Naive thymus-derived CD4-positive, alpha-beta T cell (primary cell): Measurements from ENCODE around the gene GDF2. TPM values are rescaled to one million over a fixed set of nuclear protein-coding genes. Genes with fewer than 3 reads are reported as not detected.

Source experiments
- ATAC-seq: fragments of 150-1000 bp; cut with Tn5 transposase; 2 replicates; pipeline ENCODE4 v1.10.0; 2021; ENCODE audit warnings: mild to moderate bottlenecking, moderate library complexity
- CTCF ChIA-PET: fragments of 350-600 bp; sonication (Branson Sonifier 250); formaldehyde crosslinking; loops from one replicate; lab custom pipeline; 2021; ENCODE audit warnings: antibody characterized with exemption; lab: Charles Lee
- POLR2A ChIA-PET: fragments of 350-600 bp; sonication (Branson Sonifier 250); formaldehyde crosslinking; loops from one replicate; lab custom pipeline; 2021; ENCODE audit warnings: antibody characterized with exemption, inconsistent platforms; lab: Charles Lee
- DNase-seq, 9 donors: peaks; one replicate each; pipeline versions ENCODE4 v3.0.0 to v3.0.0-alpha.2; 2020 to 2022; ENCODE audit warnings: mixed read lengths in 1 of 9
- H3K27ac ChIP-seq: one replicate; pipeline ENCODE4 v1.7.0; 2013; ENCODE audit warnings: mild to moderate bottlenecking, low read depth, low read length, moderate library complexity
- H3K27me3 ChIP-seq, 2 donors: one replicate each; pipeline ENCODE4 v1.7.0; 2013; ENCODE audit warnings: low read length in 2 of 2, mild to moderate bottlenecking in 2 of 2, moderate library complexity in 2 of 2; ENCODE audit not compliant: control insufficient read depth in 2 of 2, insufficient read depth in 2 of 2
- H3K36me3 ChIP-seq, 3 experiments: 1 replicate in 2 of 3; 2 replicates in 1 of 3; pipeline ENCODE4 v1.7.0; 2013; ENCODE audit warnings: low read length in 3 of 3, mild to moderate bottlenecking in 3 of 3, moderate library complexity in 1 of 3; ENCODE audit not compliant: insufficient read depth in 3 of 3, control insufficient read depth in 2 of 3
- H3K4me1 ChIP-seq, 2 donors: one replicate each; pipeline ENCODE4 v1.7.0; 2013; ENCODE audit warnings: low read length in 2 of 2, mild to moderate bottlenecking in 2 of 2, moderate library complexity in 1 of 2; ENCODE audit not compliant: control insufficient read depth in 2 of 2, insufficient read depth in 2 of 2
- H3K4me3 ChIP-seq: 2 replicates; pipeline ENCODE4 v1.7.0; 2013; ENCODE audit warnings: mild to moderate bottlenecking, low read length
- H3K9me3 ChIP-seq, 3 experiments: 1 replicate in 2 of 3; 2 replicates in 1 of 3; pipeline ENCODE4 v1.7.0; 2013; ENCODE audit warnings: low read length in 3 of 3; ENCODE audit not compliant: control insufficient read depth in 2 of 3
- H3K27ac Mint-ChIP-seq, 9 donors: one replicate each; pipeline ENCODE4 v1.8.0; 2020 to 2022; ENCODE audit warnings: mixed read lengths in 9 of 9, mild to moderate bottlenecking in 8 of 9, moderate library complexity in 5 of 9, inconsistent platforms in 2 of 9
- H3K27me3 Mint-ChIP-seq, 5 donors: one replicate each; pipeline ENCODE4 v1.8.0; 2021 to 2022; ENCODE audit warnings: mixed read lengths in 5 of 5, mild to moderate bottlenecking in 1 of 5
- H3K36me3 Mint-ChIP-seq, 5 donors: one replicate each; pipeline ENCODE4 v1.8.0; 2020 to 2022; ENCODE audit warnings: mixed read lengths in 5 of 5, mild to moderate bottlenecking in 3 of 5, inconsistent platforms in 1 of 5
- H3K4me1 Mint-ChIP-seq, 7 donors: one replicate each; pipeline ENCODE4 v1.8.0; 2020 to 2022; ENCODE audit warnings: mixed read lengths in 7 of 7, mild to moderate bottlenecking in 3 of 7, inconsistent platforms in 1 of 7
- H3K4me3 Mint-ChIP-seq, 10 donors: one replicate each; pipeline ENCODE4 v1.8.0; 2020 to 2022; ENCODE audit warnings: mild to moderate bottlenecking in 10 of 10, mixed read lengths in 10 of 10, moderate library complexity in 6 of 10, inconsistent platforms in 2 of 10
- H3K9me3 Mint-ChIP-seq, 11 donors: one replicate each; pipeline ENCODE4 v1.8.0; 2020 to 2022; ENCODE audit warnings: mixed read lengths in 11 of 11, mild to moderate bottlenecking in 4 of 11, inconsistent platforms in 1 of 11, moderate library complexity in 1 of 11
- intact Hi-C, 2 donors: fragments of 100-400 bp; cut with micrococcal nuclease; formaldehyde crosslinking; loops; one replicate each; pipeline ENCODE4 v1.15.1; 2023
- polyA plus RNA-seq, 2 donors: library from polyadenylated mRNA; unstranded; fragments of 300-500 nt; fragmentation: Illumina TruSeq; gene quantifications; one replicate each; pipeline ENCODE4 v1.2.3, GENCODE V29; 2021
- total RNA-seq, 6 experiments: library from RNA in 5 of 6; stranded (reverse) in 5 of 6; gene quantifications; 1 replicate in 5 of 6; 2 replicates in 1 of 6; pipeline ENCODE4 v1.2.3 and lab custom pipeline; 2021 to 2026

The GDF2 gene
- total and polyA plus RNA-seq, 7 experiments from 2014 or later = not detected

GRCh38 chr10:47323636-47324296 lies 1.5 kb downstream of the GDF2 start:
- Histone ChIP-seq H3K36me3 (no peaks in the 10 kb centered on the region), H3K4me3 (no peak overlapping the region), H3K27me3 (no peaks in the 10 kb centered on the region), H3K27ac (no peak overlapping the region), H3K4me1 (no peaks in the 10 kb centered on the region), H3K9me3 (no peaks in the 10 kb centered on the region)
- Mint-ChIP-seq H3K4me1 (no peaks in the 10 kb centered on the region), H3K9me3 (peaks cover 0 to 6% (median 0%) of the 10 kb centered on the region in 11 donors), H3K36me3 (no peaks in the 10 kb centered on the region), H3K27me3 (peaks cover 0 to 8% (median 4%) of the 10 kb centered on the region in 5 donors), H3K4me3 (no peak overlapping the region), H3K27ac (no peak overlapping the region)
- CTCF ChIA-PET = interaction anchor here (1.9 kb wide), 1 partner anchor 276 kb away, joined by 4 read pairs; no protein-coding TSS in a partner anchor
- intact Hi-C loops = no loop called here
- DNase-seq (no peak), ATAC-seq (no peak)
- POLR2A ChIA-PET = no interaction called here

DNA sequence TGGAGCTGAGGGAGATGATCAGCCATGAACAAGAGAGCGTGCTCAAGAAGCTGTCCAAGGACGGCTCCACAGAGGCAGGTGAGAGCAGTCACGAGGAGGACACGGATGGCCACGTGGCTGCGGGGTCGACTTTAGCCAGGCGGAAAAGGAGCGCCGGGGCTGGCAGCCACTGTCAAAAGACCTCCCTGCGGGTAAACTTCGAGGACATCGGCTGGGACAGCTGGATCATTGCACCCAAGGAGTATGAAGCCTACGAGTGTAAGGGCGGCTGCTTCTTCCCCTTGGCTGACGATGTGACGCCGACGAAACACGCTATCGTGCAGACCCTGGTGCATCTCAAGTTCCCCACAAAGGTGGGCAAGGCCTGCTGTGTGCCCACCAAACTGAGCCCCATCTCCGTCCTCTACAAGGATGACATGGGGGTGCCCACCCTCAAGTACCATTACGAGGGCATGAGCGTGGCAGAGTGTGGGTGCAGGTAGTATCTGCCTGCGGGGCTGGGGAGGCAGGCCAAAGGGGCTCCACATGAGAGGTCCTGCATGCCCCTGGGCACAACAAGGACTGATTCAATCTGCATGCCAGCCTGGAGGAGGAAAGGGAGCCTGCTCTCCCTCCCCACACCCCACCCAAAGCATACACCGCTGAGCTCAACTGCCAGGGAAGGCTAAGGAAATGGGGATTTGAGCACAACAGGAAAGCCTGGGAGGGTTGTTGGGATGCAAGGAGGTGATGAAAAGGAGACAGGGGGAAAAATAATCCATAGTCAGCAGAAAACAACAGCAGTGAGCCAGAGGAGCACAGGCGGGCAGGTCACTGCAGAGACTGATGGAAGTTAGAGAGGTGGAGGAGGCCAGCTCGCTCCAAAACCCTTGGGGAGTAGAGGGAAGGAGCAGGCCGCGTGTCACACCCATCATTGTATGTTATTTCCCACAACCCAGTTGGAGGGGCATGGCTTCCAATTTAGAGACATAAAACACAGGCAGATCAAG lies 3.3 kb downstream of the GDF2 start:
- DNase-seq (no peak), ATAC-seq (no peak)
- Mint-ChIP-seq H3K4me3 (no peak overlapping the region), H3K27ac (no peak overlapping the region), H3K4me1 (no peaks in the 10 kb centered on the region), H3K27me3 (peaks cover 0 to 8% (median 4%) of the 10 kb centered on the region in 5 donors), H3K9me3 (peaks cover 0 to 6% (median 0%) of the 10 kb centered on the region in 11 donors), H3K36me3 (no peaks in the 10 kb centered on the region)
- Histone ChIP-seq H3K4me3 (no peak overlapping the region), H3K27me3 (no peaks in the 10 kb centered on the region), H3K9me3 (no peaks in the 10 kb centered on the region), H3K36me3 (no peaks in the 10 kb centered on the region), H3K4me1 (no peaks in the 10 kb centered on the region), H3K27ac (no peak overlapping the region)
- intact Hi-C loops = no loop called here
- ChIA-PET POLR2A (no interaction called here), CTCF (no interaction called here)

DNA sequence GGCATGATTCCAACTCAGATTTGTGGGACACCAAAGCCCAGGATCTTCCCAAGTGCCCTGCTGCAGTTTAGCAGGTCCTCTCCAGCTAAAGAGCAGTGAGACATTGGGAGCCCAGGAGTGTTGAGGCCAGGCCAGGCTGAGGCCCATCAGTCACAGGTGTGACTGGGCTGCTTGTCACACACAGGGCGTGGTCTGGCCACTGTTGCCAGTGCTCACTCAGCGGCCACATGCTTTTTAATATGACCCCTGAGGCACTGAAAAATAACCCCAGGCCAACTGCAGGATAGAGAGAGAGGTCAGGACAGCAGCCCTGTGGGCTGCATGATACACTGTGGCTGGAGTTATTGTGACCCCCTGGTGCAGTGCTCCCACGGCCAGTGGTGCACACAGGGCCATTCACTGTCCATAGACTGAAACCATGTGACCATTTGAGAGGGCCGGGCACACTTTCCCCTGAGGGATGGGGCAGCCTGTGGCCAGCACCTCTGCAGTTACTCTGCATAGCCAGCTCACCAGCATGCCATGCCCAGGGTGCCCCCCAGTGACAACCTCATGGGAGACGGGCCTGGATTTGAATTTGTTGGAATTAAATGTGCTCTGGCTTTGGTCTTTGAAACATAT lies 4.2 kb downstream of the GDF2 start:
- H3K4me3 Mint-ChIP-seq = no peak overlapping the region
- intact Hi-C loops = no loop called here
- no peak overlapping the region for H3K27ac ChIP-seq
- ATAC-seq (no peak), DNase-seq (no peak)
- H3K36me3 ChIP-seq = no peaks in the 10 kb centered on the region
- peaks cover 0 to 6% (median 0%) of the 10 kb centered on the region in 11 donors for H3K9me3 Mint-ChIP-seq
- no peaks in the 10 kb centered on the region for H3K4me1 ChIP-seq
- POLR2A ChIA-PET = no interaction called here
- peaks cover 0 to 8% (median 0%) of the 10 kb centered on the region in 5 donors for H3K27me3 Mint-ChIP-seq
- CTCF ChIA-PET = no interaction called here
- no peaks in the 10 kb centered on the region for H3K4me1 Mint-ChIP-seq
- H3K27ac Mint-ChIP-seq = no peak overlapping the region
- no peak overlapping the region for H3K4me3 ChIP-seq
- H3K36me3 Mint-ChIP-seq = no peaks in the 10 kb centered on the region
- no peaks in the 10 kb centered on the region for H3K27me3 ChIP-seq
- no peaks in the 10 kb centered on the region for H3K9me3 ChIP-seq

DNA sequence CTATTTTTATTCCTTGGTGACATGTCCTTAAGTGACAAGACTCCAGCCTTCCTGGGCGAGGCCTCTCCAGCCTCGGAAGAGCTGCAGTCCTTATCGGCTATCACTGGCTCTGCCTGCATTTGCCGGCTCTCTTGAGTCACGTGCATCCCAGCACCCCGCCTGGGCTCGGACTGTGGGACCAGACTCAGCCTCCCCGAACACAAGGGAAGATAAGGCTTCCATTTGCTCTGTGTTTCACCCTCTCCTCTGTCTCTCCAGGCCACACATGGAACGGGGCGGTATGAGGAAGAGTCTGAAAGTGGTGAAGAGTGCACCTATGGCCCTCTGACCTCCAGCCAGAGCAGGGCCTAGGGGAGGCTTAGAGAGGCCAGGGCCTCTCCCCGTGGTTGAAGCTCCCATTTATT lies 4.7 kb downstream of the GDF2 start:
- H3K4me3 ChIP-seq = no peak overlapping the region
- H3K27me3 Mint-ChIP-seq = peaks cover 0 to 8% (median 0%) of the 10 kb centered on the region in 5 donors

DNA sequence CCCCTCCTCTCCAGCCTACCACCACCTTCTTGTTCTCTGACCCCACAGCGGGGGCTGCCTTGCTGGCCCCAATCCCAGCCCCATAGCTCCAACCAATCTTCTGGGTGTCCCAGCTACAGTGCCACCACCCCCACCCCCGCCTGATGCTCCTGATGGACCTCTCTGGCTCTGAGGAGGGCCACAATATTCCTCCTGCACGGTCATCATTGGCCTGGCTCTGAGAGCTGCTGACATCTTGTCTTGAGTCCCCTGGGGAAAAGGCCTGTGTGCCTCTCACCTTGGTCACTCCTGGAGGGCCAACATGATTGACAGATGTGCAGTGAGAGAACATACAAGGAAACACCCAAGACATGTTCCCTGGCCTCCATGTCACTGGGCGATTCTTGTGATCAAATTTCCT lies 7.6 kb downstream of the GDF2 start:
- ATAC-seq = no peak
- H3K36me3 Mint-ChIP-seq = no peaks in the 10 kb centered on the region
- H3K27me3 ChIP-seq = no peaks in the 10 kb centered on the region
- H3K4me3 Mint-ChIP-seq = no peak overlapping the region
- DNase-seq = no peak
- no peak overlapping the region for H3K27ac Mint-ChIP-seq
- no peaks in the 10 kb centered on the region for H3K4me1 Mint-ChIP-seq
- no peaks in the 10 kb centered on the region for H3K36me3 ChIP-seq
- no peaks in the 10 kb centered on the region for H3K4me1 ChIP-seq
- intact Hi-C loops = no loop called here
- ChIA-PET POLR2A (no interaction called here), CTCF (no interaction called here)
- H3K9me3 Mint-ChIP-seq = peaks cover 0 to 6% (median 0%) of the 10 kb centered on the region in 11 donors
- H3K27ac ChIP-seq = no peak overlapping the region
- H3K9me3 ChIP-seq = no peaks in the 10 kb centered on the region
- peaks cover 0 to 3% (median 0%) of the 10 kb centered on the region in 5 donors for H3K27me3 Mint-ChIP-seq
- H3K4me3 ChIP-seq = no peak overlapping the region

More for the DNA sequence above, 4.7 kb downstream of the GDF2 start:
- Mint-ChIP-seq H3K27ac (no peak overlapping the region), H3K4me3 (no peak overlapping the region), H3K4me1 (no peaks in the 10 kb centered on the region), H3K9me3 (peaks cover 0 to 6% (median 0%) of the 10 kb centered on the region in 11 donors), H3K36me3 (no peaks in the 10 kb centered on the region)
- H3K4me1 ChIP-seq = no peaks in the 10 kb centered on the region
- ATAC-seq (no peak), DNase-seq (no peak)
- no peak overlapping the region for H3K27ac ChIP-seq
- H3K27me3 ChIP-seq = no peaks in the 10 kb centered on the region
- intact Hi-C loops = no loop called here
- CTCF ChIA-PET = no interaction called here
- no peaks in the 10 kb centered on the region for H3K36me3 ChIP-seq
- POLR2A ChIA-PET = no interaction called here
- no peaks in the 10 kb centered on the region for H3K9me3 ChIP-seq

GRCh38 chr10:47330366-47330765 lies 8.1 kb downstream of the GDF2 start:
- DNase-seq = no peak
- ChIA-PET POLR2A (no interaction called here), CTCF (no interaction called here)
- intact Hi-C loops = no loop called here
- Mint-ChIP-seq H3K4me1 (no peaks in the 10 kb centered on the region), H3K36me3 (no peaks in the 10 kb centered on the region), H3K4me3 (no peak overlapping the region), H3K9me3 (peaks cover 0 to 6% (median 0%) of the 10 kb centered on the region in 11 donors), H3K27ac (no peak overlapping the region), H3K27me3 (peaks cover 0 to 3% (median 0%) of the 10 kb centered on the region in 5 donors)
- H3K27ac ChIP-seq = no peak overlapping the region
- H3K27me3 ChIP-seq = no peaks in the 10 kb centered on the region
- ATAC-seq = no peak
- H3K36me3 ChIP-seq = no peaks in the 10 kb centered on the region
- H3K4me1 ChIP-seq = no peaks in the 10 kb centered on the region
- H3K4me3 ChIP-seq = no peak overlapping the region
- no peaks in the 10 kb centered on the region for H3K9me3 ChIP-seq
